ENCODE measurements around the gene PGC. TPM values are rescaled to one million over a fixed set of nuclear protein-coding genes. Genes with fewer than 3 reads are reported as not detected.

The PGC gene
- total RNA-seq, 1 donor from 2014 or later, result not detected

DNA sequence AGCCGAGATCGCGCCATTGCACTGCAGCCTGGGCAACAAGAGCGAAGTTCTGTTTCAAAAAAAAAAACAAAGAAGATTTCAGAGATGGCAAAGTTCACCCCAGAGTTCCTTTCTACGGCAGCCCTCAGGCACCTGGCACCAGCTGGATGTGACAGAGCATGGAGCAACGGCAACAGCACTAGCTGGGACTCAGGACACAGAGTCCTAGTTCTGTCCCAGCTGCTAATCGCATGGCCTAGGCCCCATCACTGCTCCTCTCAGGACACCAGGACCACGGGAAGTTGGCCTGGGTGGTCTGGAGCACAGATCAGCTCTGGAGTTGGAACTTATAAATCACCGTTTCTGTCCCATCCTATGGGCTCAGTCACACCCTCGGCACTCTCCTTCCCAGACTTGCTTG is 1.1 kb downstream of the PGC start:
- Mint-ChIP-seq H3K27ac (no peak overlapping the region), H3K36me3 (no peaks in the 10 kb centered on the region), H3K9me3 (peaks cover 6% of the 10 kb centered on the region), H3K27me3 (ENCODE audit: low read depth) (peaks cover 12% of the 10 kb centered on the region), H3K4me1 (peaks cover 2% of the 10 kb centered on the region), H3K4me3 (no peak overlapping the region)
- DNase-seq (ENCODE audit: low spot score in 2 of 2, unreplicated experiment in 2 of 2), result no peak
- no peak for TF ChIP-seq CTCF (IDR thresholded peaks at IDR 0.05; ENCODE audit: unreplicated experiment)

DNA sequence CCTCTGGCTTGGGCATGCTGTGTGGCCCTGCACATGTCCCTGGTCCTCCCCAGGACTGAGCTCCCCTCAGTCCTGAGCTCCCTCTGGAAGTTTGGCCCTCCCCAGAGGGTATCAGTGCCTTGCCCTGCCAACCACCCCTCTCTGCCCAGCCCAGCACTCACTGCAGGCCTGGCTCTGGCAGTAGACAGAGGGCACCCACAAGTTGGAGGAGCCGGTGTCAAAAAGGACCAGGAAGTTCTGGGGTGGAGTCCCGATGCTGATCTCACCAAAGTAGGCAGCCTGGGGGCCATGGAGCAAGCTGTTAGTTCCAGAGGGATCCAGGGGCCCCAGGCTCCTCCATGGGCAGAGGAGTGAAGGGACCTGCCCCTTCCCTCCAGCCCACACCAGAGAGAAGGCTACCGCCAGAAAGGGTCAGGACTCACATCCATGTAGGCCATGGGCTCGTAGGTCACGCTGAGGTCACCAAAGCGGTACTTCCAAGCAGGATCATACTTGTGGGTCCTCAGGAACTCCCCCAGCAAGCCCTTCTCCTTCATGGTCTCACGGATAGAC is 2.9 kb downstream of the PGC start:
- no peak overlapping the region for H3K4me3 Mint-ChIP-seq
- no peak overlapping the region for H3K27ac Mint-ChIP-seq
- H3K36me3 Mint-ChIP-seq, result no peaks in the 10 kb centered on the region
- no peak for DNase-seq (ENCODE audit: low spot score in 2 of 2, unreplicated experiment in 2 of 2)
- no peaks in the 10 kb centered on the region for H3K4me1 Mint-ChIP-seq
- H3K9me3 Mint-ChIP-seq, result no peaks in the 10 kb centered on the region
- TF ChIP-seq CTCF (IDR thresholded peaks at IDR 0.05; ENCODE audit: unreplicated experiment), result no peak
- peaks cover 6% of the 10 kb centered on the region for H3K27me3 Mint-ChIP-seq (ENCODE audit: low read depth)

DNA sequence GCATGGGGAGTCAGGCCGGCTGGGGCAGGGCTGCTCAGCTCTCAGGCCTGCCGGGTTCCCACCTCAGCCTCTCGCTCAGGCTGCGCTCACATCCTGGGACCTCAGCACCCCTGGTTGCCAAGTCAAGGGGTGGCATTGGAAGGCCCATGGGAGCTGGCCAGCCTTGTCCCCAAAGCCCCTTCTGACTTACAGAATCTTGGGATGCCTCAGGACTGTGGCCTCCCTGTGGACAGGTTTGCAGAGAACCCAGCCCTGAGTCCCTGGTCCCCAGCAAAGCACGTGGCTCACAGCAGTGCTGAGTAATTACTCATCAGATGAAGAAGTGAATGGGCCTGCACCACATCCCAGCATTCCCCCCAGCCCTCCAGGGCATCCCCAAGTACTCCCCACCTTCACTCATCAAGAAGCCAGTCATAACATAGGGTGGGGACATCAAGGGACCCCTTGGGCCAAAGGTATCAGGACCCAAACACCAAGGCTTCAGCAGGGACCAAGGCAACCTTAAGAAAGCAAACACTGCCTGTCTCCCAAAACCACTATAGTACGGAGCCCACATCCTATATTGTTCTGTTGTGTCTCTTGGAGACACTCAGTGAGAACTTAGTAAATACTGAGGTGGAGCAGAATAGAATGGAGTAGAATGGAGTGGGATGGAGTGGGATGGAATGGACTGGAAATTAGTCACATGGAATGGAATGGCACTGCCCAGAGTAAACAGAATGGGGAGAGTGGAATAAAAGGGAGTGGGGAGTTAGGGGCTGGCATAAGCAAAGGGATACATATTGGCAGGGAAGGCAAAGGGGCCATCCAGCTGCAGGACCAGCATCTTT is 3.6 kb downstream of the PGC start:
- DNase-seq (ENCODE audit: low spot score in 2 of 2, unreplicated experiment in 2 of 2), result no peak
- Mint-ChIP-seq H3K9me3 (no peaks in the 10 kb centered on the region), H3K27ac (no peak overlapping the region), H3K4me1 (peaks cover 4% of the 10 kb centered on the region), H3K27me3 (ENCODE audit: low read depth) (peaks cover 6% of the 10 kb centered on the region), H3K36me3 (no peaks in the 10 kb centered on the region), H3K4me3 (no peak overlapping the region)
- TF ChIP-seq CTCF (IDR thresholded peaks at IDR 0.05; ENCODE audit: unreplicated experiment), result no peak

DNA sequence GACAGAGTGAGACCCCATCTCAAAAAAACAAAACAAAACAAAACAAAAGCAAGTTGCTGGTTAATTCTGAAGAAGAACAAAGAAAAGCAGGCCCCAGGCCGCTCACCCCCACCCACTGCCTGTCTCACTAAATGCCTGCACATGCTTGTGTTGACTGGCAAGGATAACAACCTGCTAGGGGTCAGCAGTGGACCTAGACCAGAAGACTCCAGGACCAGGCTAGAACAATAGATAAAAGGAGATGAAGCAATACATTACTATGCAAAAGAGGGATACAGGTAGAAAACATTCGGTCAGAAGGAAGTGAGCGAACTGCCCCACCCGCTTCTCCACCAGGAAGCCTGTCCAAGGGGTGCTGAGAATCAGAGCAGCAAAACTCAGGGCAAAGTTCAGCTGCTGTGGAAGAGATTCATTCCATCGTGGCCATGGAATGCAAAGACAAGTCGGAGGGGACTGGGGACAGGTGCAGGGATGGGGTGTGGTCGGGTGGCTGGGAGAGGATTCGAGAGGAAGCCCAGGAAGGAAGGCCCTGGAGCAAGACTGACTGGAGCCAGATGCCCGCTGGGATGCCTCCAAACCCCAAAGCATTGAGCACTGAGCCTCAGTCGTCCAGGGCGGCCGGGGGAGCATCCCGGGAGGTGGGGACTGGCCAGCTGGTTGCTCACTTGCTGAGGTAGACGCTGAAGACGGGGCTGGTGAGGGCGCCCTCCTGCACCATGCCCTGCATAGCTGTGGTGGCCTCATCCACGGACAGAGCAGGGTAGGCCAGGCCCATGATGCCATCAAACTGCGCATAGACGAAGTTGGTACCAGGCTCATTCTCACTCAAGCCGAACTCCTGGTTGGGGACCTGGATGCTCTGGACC is 5.3 kb downstream of the PGC start:
- Mint-ChIP-seq H3K9me3 (no peaks in the 10 kb centered on the region), H3K27me3 (ENCODE audit: low read depth) (peaks cover 2% of the 10 kb centered on the region), H3K27ac (no peak overlapping the region), H3K4me1 (peaks cover 4% of the 10 kb centered on the region), H3K4me3 (no peak overlapping the region), H3K36me3 (no peaks in the 10 kb centered on the region)
- no peak for DNase-seq (ENCODE audit: low spot score in 2 of 2, unreplicated experiment in 2 of 2)
- no peak for TF ChIP-seq CTCF (IDR thresholded peaks at IDR 0.05; ENCODE audit: unreplicated experiment)

DNA sequence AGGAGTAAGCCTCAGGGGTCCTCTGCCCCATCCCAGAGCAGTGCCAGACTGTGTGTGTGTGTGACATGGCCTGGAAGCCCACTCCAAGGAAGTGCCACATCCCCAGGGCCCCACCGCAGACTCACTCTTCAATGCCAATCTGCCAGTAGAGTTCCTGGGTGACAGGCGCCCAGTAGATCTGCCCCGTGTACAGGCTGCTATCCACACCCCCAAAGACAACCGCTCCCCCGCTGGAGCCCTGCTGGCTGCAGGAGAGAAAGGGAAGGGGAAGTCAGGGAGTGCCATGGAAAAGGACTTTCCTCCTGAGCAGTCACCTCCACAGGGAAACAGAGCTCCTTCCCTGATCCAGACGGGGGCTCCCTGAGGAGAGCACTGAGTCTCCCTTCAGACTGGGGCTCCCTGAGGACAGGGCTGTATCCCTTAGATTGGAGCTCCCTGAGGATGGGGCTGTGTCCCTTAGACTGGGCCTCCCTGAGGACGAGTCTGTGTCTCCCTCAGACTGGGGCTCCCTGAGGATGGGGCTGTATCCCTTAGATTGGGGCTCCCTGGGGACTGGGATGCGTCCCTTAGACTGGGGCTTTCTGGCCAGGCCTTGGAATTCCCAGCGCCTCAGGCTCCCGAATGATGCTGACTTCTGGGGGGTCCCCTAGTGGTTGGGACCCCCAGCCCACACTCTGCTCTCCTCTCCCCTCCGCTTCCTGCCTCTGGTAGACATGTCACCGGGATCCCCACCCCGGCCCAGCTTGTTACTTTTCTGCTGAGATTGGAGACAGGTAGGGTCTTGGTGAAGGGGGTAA is 6.6 kb downstream of the PGC start:
- Mint-ChIP-seq H3K36me3 (no peaks in the 10 kb centered on the region), H3K4me1 (peaks cover 7% of the 10 kb centered on the region), H3K27ac (no peak overlapping the region), H3K4me3 (no peak overlapping the region), H3K9me3 (no peaks in the 10 kb centered on the region), H3K27me3 (ENCODE audit: low read depth) (peaks cover 2% of the 10 kb centered on the region)
- DNase-seq (ENCODE audit: low spot score in 2 of 2, unreplicated experiment in 2 of 2), result no peak
- no peak for TF ChIP-seq CTCF (IDR thresholded peaks at IDR 0.05; ENCODE audit: unreplicated experiment)

Data from mesothelial cell of epicardium (in vitro differentiated cells).